Brain microvascular endothelial cell (primary cell): ENCODE measurements around the gene DUSP23.

Source experiments
- DNase-seq: peaks from one replicate; pipeline ENCODE4 v3.0.0-alpha.2; 2020
- H3K27ac ChIP-seq: fragments of 250-450 bp; sonication (Bioruptor Pico); 2 replicates; pipeline ENCODE4 v1.5.1; 2020; ENCODE audit warnings: mild to moderate bottlenecking, moderate library complexity
- H3K27me3 ChIP-seq: fragments of 250-450 bp; sonication (Bioruptor Pico); replicated peaks from 2 replicates; pipeline ENCODE4 v1.5.1; 2020; ENCODE audit warnings: mild to moderate bottlenecking
- H3K36me3 ChIP-seq: fragments of 250-450 bp; sonication (Bioruptor Pico); replicated peaks from 2 replicates; pipeline ENCODE4 v1.5.1; 2020; ENCODE audit warnings: mild to moderate bottlenecking
- H3K4me3 ChIP-seq: 2 replicates; pipeline ENCODE4 v1.5.1; 2011; ENCODE audit warnings: low read depth, mild to moderate bottlenecking, control low read depth, low read length, moderate library complexity
- CTCF ChIP-seq: IDR thresholded peaks from 2 replicates; pipeline ENCODE4 v1.5.1; 2011; ENCODE audit warnings: low read depth, mild to moderate bottlenecking, moderate library complexity, low read length, control low read depth, inconsistent platforms; ENCODE audit errors: missing control alignments
- in situ Hi-C: cut with HindIII; loops from 2 replicates; pipeline ENCODE4 v1.10.0; 2017; ENCODE audit warnings: low sequenced_read_pairs, low pct_ligation_motif_present

Gene DUSP23

GRCh38 chr1:159829273-159829634, 48.5 kb downstream of the DUSP23 start:
- Histone ChIP-seq H3K27ac (no peak overlapping the region), H3K36me3 (no peaks in the 10 kb centered on the region), H3K4me3 (no peak overlapping the region), H3K27me3 (no peaks in the 10 kb centered on the region)
- TF ChIP-seq CTCF: peak; percentile 68
- no peak for DNase-seq
- in situ Hi-C loops: no loop called here

- in situ Hi-C loops: no loop called here
- H3K27ac ChIP-seq: no peak overlapping the region
- TF ChIP-seq CTCF: no peak
Measured at GRCh38 chr1:159829822-159830465, 49.2 kb downstream of the DUSP23 start.

GRCh38 chr1:159830722-159831121, 50.0 kb downstream of the DUSP23 start:
- no peak for DNase-seq
- no peak for TF ChIP-seq CTCF
- H3K27ac ChIP-seq: no peak overlapping the region
- in situ Hi-C loops: no loop called here
- H3K27me3 ChIP-seq: no peaks in the 10 kb centered on the region
- no peak overlapping the region for H3K4me3 ChIP-seq
- no peaks in the 10 kb centered on the region for H3K36me3 ChIP-seq

More at GRCh38 chr1:159829822-159830465, 49.2 kb downstream of the DUSP23 start:
- no peaks in the 10 kb centered on the region for H3K36me3 ChIP-seq
- DNase-seq: peak; percentile 49
- H3K27me3 ChIP-seq: no peaks in the 10 kb centered on the region
- no peak overlapping the region for H3K4me3 ChIP-seq

- TF ChIP-seq CTCF: no peak
- no peak overlapping the region for H3K4me3 ChIP-seq
- no peak for DNase-seq
- no peaks in the 10 kb centered on the region for H3K27me3 ChIP-seq
- H3K36me3 ChIP-seq: no peaks in the 10 kb centered on the region
- H3K27ac ChIP-seq: no peak overlapping the region
- in situ Hi-C loops: no loop called here
Measured at GRCh38 chr1:159831412-159832141, 50.8 kb downstream of the DUSP23 start.
